Transverse colon (tissue), 4 donors: ENCODE measurements around the gene LRFN2. TPM values are rescaled to one million over a fixed set of nuclear protein-coding genes. Genes with fewer than 3 reads are reported as not detected.

Experiments
- DNase-seq: peaks from one replicate; pipeline ENCODE4 v3.0.0-alpha.2; 2019
- H3K27ac ChIP-seq, 4 donors: fragments of 200-600 bp; sonication (generic); 2 replicates each; pipeline ENCODE4 v1.5.1; 2016 to 2018; ENCODE audit warnings: inconsistent platforms in 4 of 4
- H3K27me3 ChIP-seq: fragments of 200-600 bp; sonication (generic); 2 replicates; pipeline ENCODE4 v1.5.1; 2017; ENCODE audit warnings: inconsistent platforms
- H3K36me3 ChIP-seq, 4 donors: fragments of 200-600 bp; sonication (generic); 2 replicates each; pipeline ENCODE4 v1.5.1; 2017 to 2019; ENCODE audit warnings: inconsistent platforms in 4 of 4
- H3K4me1 ChIP-seq, 4 donors: fragments of 200-600 bp; sonication (generic); 2 replicates each; pipeline ENCODE4 v1.5.1; 2017 to 2020; ENCODE audit warnings: inconsistent platforms in 4 of 4
- H3K4me3 ChIP-seq, 4 donors: fragments of 200-600 bp; sonication (generic); 1 replicate in 1 of 4; 2 replicates in 3 of 4; pipeline versions ENCODE4 v1.5.1 to v1.6.1; 2017 to 2019; ENCODE audit warnings: inconsistent platforms in 4 of 4
- H3K9me3 ChIP-seq, 2 donors: fragments of 200-600 bp; sonication (generic); 2 replicates each; pipeline ENCODE4 v1.5.1; 2017 to 2019; ENCODE audit warnings: inconsistent platforms in 2 of 2
- CTCF ChIP-seq, 5 experiments: fragments of 200-600 bp in 3 of 5; fragments of 450-650 bp in 2 of 5; sonication (generic) in 3 of 5; IDR thresholded peaks; 1 replicate in 2 of 5; 2 replicates in 3 of 5; pipeline ENCODE4 v1.5.1; 2016 to 2017; ENCODE audit warnings: antibody characterized with exemption in 5 of 5, inconsistent platforms in 3 of 5, mild to moderate bottlenecking in 2 of 5, moderate library complexity in 1 of 5
- EP300 ChIP-seq: sonication (generic); formaldehyde crosslinking; IDR thresholded peaks from one replicate; pipeline ENCODE4 v1.6.1; 2017; ENCODE audit warnings: antibody characterized with exemption, low read depth
- POLR2A ChIP-seq: fragments of 450-650 bp; IDR thresholded peaks from one replicate; pipeline ENCODE4 v1.6.1; 2016; ENCODE audit warnings: antibody characterized with exemption, mild to moderate bottlenecking, moderate library complexity
- POLR2AphosphoS5 ChIP-seq, 3 donors: sonication (generic); formaldehyde crosslinking; IDR thresholded peaks; one replicate each; pipeline ENCODE4 v1.6.1; 2016; ENCODE audit warnings: antibody characterized with exemption in 3 of 3
- WGBS, 2 donors: methylation state at CpG; one replicate each; pipeline ENCODE4 v1.1.5; 2018; ENCODE audit warnings: low coverage in 1 of 2; 5-methylcytosine and 5-hydroxymethylcytosine counted together
- in situ Hi-C, 4 donors: fragments of 200-750 bp; cut with MboI; loops; one replicate each; pipeline versions ENCODE4 v1.15.0 to v1.15.1; 2017; ENCODE audit warnings: low sequenced_read_pairs in 3 of 4, low pct_ligation_motif_present in 1 of 4, low pct_unique_long_range_greater_than_20kb in 1 of 4
- intact Hi-C: fragments of 100-400 bp; cut with DNase I; formaldehyde crosslinking; loops from one replicate; pipeline ENCODE4 v1.15.1; 2023; ENCODE audit warnings: low total_unique reads
- total RNA-seq, 4 donors: library from RNA; depleted of rRNA; stranded (reverse); fragments of >200 nt; gene quantifications; one replicate each; pipeline ENCODE4 v1.1.0, GENCODE V29; 2016

LRFN2 gene
- total RNA-seq, 4 donors from 2014 or later = 0.40 to 0.41 TPM; not detected in 2

GRCh38 chr6:40579101-40579500 is 8.1 kb downstream of the LRFN2 start:
- TF ChIP-seq POLR2AphosphoS5 (IDR thresholded peaks at IDR 0.05) (no peak), CTCF (IDR thresholded peaks at IDR 0.05) (no peak), EP300 (no peak), POLR2A (no peak)
- no peaks in the 10 kb centered on the region for H3K27me3 ChIP-seq
- 88% methylated on average over 3 of the region's 3 CpGs; no CpG with 5 or more reads in 1 of the 2 donors for WGBS, 2 donors

GRCh38 chr6:40577672-40578071 is 9.5 kb downstream of the LRFN2 start:
- no peak overlapping the region for H3K4me3 ChIP-seq
- H3K36me3 ChIP-seq = no peaks in the 10 kb centered on the region
- in situ Hi-C loops (no loop called here), intact Hi-C loops (no loop called here)
- no peaks in the 10 kb centered on the region for H3K9me3 ChIP-seq
- TF ChIP-seq POLR2A = no peak
- no peak for TF ChIP-seq EP300
- TF ChIP-seq POLR2AphosphoS5 (IDR thresholded peaks at IDR 0.05) = no peak
- TF ChIP-seq CTCF (IDR thresholded peaks at IDR 0.05) = no peak
- no peaks in the 10 kb centered on the region for H3K27me3 ChIP-seq
- H3K27ac ChIP-seq = no peak overlapping the region
- no peak for DNase-seq
- 91 to 100% methylated on average over 2 to 4 of the region's 4 CpGs for WGBS, 2 donors
- no peaks in the 10 kb centered on the region for H3K4me1 ChIP-seq

More at GRCh38 chr6:40579101-40579500, 8.1 kb downstream of the LRFN2 start:
- in situ Hi-C loops (no loop called here), intact Hi-C loops (no loop called here)
- no peak overlapping the region for H3K27ac ChIP-seq
- no peaks in the 10 kb centered on the region for H3K9me3 ChIP-seq
- peaks cover 0 to 9% (median 8%) of the 10 kb centered on the region in 4 donors for H3K4me1 ChIP-seq
- no peak overlapping the region for H3K4me3 ChIP-seq
- DNase-seq = no peak
- no peaks in the 10 kb centered on the region for H3K36me3 ChIP-seq

- 88% methylated on average over 5 of the region's 5 CpGs; no CpG with 5 or more reads in 1 of the 2 donors for WGBS, 2 donors
- intact Hi-C loops (no loop called here), in situ Hi-C loops (no loop called here)
- Histone ChIP-seq H3K27ac (no peak overlapping the region), H3K4me3 (no peak overlapping the region), H3K27me3 (no peaks in the 10 kb centered on the region), H3K4me1 (no peaks in the 10 kb centered on the region), H3K9me3 (no peaks in the 10 kb centered on the region), H3K36me3 (no peaks in the 10 kb centered on the region)
- no peak for DNase-seq
- TF ChIP-seq POLR2AphosphoS5 (IDR thresholded peaks at IDR 0.05) = no peak
- no peak for TF ChIP-seq POLR2A
- no peak for TF ChIP-seq CTCF (IDR thresholded peaks at IDR 0.05)
- TF ChIP-seq EP300 = no peak
Observed at GRCh38 chr6:40573221-40573620, 13.9 kb downstream of the LRFN2 start.

GRCh38 chr6:40569162-40569910 is 17.8 kb downstream of the LRFN2 start:
- in situ Hi-C loops = no loop called here
- Histone ChIP-seq H3K27ac (no peak overlapping the region), H3K4me1 (no peaks in the 10 kb centered on the region), H3K27me3 (no peaks in the 10 kb centered on the region), H3K36me3 (no peaks in the 10 kb centered on the region), H3K4me3 (no peak overlapping the region), H3K9me3 (no peaks in the 10 kb centered on the region)
- DNase-seq = no peak
- intact Hi-C loops = no loop called here
- WGBS, 2 donors = 67 to 79% methylated on average over 1 to 7 of the region's 8 CpGs
- TF ChIP-seq CTCF (IDR thresholded peaks at IDR 0.05) = no peak
- no peak for TF ChIP-seq POLR2AphosphoS5 (IDR thresholded peaks at IDR 0.05)
- no peak for TF ChIP-seq EP300
- no peak for TF ChIP-seq POLR2A
